Fibroblast of lung (primary cell): ENCODE measurements around the gene UCN2. TPM values are rescaled to one million over a fixed set of nuclear protein-coding genes. Genes with fewer than 3 reads are reported as not detected.

Experiments used
- DNase-seq, 2 donors: peaks; one replicate each; pipeline versions ENCODE4 v3.0.0 to v3.0.0-alpha.2; 2010; ENCODE audit warnings: low read depth in 2 of 2
- H2AFZ ChIP-seq: 2 replicates; pipeline ENCODE4 v1.5.1; 2012; ENCODE audit warnings: low read length, control low read depth, inconsistent platforms
- H3K27ac ChIP-seq: 2 replicates; pipeline ENCODE4 v1.5.1; 2011; ENCODE audit warnings: low read length, control low read depth; ENCODE audit not compliant: insufficient read depth
- H3K27me3 ChIP-seq: 2 replicates; pipeline ENCODE4 v1.5.1; 2011; ENCODE audit warnings: mild to moderate bottlenecking, low read length; ENCODE audit not compliant: control insufficient read depth, insufficient read depth
- H3K36me3 ChIP-seq: 2 replicates; pipeline ENCODE4 v1.5.1; 2011; ENCODE audit warnings: low read length; ENCODE audit not compliant: control insufficient read depth, insufficient read depth
- H3K4me1 ChIP-seq: 2 replicates; pipeline ENCODE4 v1.5.1; 2011; ENCODE audit warnings: low read length; ENCODE audit not compliant: control insufficient read depth, insufficient read depth; ENCODE audit errors: extremely low read depth
- H3K4me2 ChIP-seq: 2 replicates; pipeline ENCODE4 v1.5.1; 2011; ENCODE audit warnings: low read length, control low read depth; ENCODE audit not compliant: insufficient read depth; ENCODE audit errors: extremely low read depth
- H3K4me3 ChIP-seq, 4 experiments: fragments of 200-600 bp in 1 of 4; sonication (generic) in 1 of 4; replicated peaks in 1 of 4; 2 replicates each; pipeline ENCODE4 v1.5.1; 2011 to 2016; ENCODE audit warnings: low read length in 4 of 4, low read depth in 3 of 4, mild to moderate bottlenecking in 3 of 4, control low read depth in 2 of 4, inconsistent platforms in 1 of 4, mixed read lengths in 1 of 4; ENCODE audit not compliant: insufficient read depth in 1 of 4; ENCODE audit errors: control extremely low read depth in 1 of 4
- H3K79me2 ChIP-seq: 2 replicates; pipeline ENCODE4 v1.5.1; 2012; ENCODE audit warnings: mild to moderate bottlenecking, low read length, inconsistent platforms; ENCODE audit not compliant: control insufficient read depth, insufficient read depth
- H3K9ac ChIP-seq: 2 replicates; pipeline ENCODE4 v1.5.1; 2011; ENCODE audit warnings: mild to moderate bottlenecking, low read length, control low read depth; ENCODE audit not compliant: insufficient read depth
- H3K9me3 ChIP-seq: 2 replicates; pipeline ENCODE4 v1.5.1; 2012; ENCODE audit warnings: low read depth, low read length; ENCODE audit not compliant: control insufficient read depth, insufficient read depth
- H4K20me1 ChIP-seq: 2 replicates; pipeline ENCODE4 v1.5.1; 2011; ENCODE audit warnings: low read length; ENCODE audit not compliant: control insufficient read depth, insufficient read depth; ENCODE audit errors: extremely low read depth
- EZH2 ChIP-seq: IDR thresholded peaks from 2 replicates; pipeline ENCODE4 v1.5.1; 2012; ENCODE audit warnings: low read length, control low read depth, mild to moderate bottlenecking; ENCODE audit errors: missing control alignments
- polyA plus RNA-seq, 2 donors: library from polyadenylated mRNA; depleted of rRNA in 1 of 2; stranded (reverse) in 1 of 2; unstranded in 1 of 2; fragments of >200 nt; gene quantifications; 2 replicates each; pipeline ENCODE4 v1.2.1, GENCODE V29; 2011 to 2012; ENCODE audit warnings: missing spikeins in 1 of 2
- total RNA-seq: library from RNA; depleted of rRNA; stranded (reverse); fragments of >200 nt; gene quantifications from 2 replicates; pipeline ENCODE4 v1.2.1, GENCODE V29; 2014
- TF ChIP-seq, protein P1 (sequence below), 2 donors: IDR thresholded peaks in 1 of 2; conservative IDR thresholded peaks in 1 of 2; 1 replicate in 1 of 2; 2 replicates in 1 of 2; pipeline ENCODE4 v1.5.1; 2011 to 2012; ENCODE audit warnings: low read length in 2 of 2, control low read depth in 1 of 2, inconsistent platforms in 1 of 2, low read depth in 1 of 2, mild to moderate bottlenecking in 1 of 2

Gene UCN2
- total and polyA plus RNA-seq, 2 donors (not counting 1 experiment from before 2014, with no cell fraction given) = 0.07 to 0.66 TPM

DNA sequence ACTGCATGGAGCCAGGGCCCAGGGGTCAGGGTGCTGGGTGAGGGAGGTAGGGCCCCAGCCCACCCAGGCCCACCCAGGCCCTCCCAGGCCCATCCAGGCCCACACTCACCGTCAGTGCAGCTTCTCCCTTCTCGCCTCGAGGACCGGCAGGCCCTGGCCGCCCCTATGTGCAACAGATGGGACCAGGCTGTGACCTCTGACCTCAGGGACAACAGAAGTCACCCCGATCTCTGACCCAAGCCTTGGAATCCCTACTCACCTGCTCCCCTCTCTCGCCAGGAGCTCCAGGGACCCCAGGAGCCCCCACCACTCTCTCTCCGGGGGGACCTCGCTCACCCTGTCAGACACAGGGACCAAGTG, 2.8 kb upstream of the UCN2 start:
- Histone ChIP-seq H3K27me3 (no peaks in the 10 kb centered on the region), H3K9me3 (no peaks in the 10 kb centered on the region), H3K27ac (no peak overlapping the region), H3K4me3 (no peak overlapping the region), H3K79me2 (no peaks in the 10 kb centered on the region), H4K20me1 (no peaks in the 10 kb centered on the region), H3K9ac (no peak overlapping the region), H2AFZ (no peak overlapping the region), H3K36me3 (peaks cover 8% of the 10 kb centered on the region), H3K4me1 (peaks cover 19% of the 10 kb centered on the region), H3K4me2 (no peak overlapping the region)
- no peak for DNase-seq
- TF ChIP-seq, protein P1, sequence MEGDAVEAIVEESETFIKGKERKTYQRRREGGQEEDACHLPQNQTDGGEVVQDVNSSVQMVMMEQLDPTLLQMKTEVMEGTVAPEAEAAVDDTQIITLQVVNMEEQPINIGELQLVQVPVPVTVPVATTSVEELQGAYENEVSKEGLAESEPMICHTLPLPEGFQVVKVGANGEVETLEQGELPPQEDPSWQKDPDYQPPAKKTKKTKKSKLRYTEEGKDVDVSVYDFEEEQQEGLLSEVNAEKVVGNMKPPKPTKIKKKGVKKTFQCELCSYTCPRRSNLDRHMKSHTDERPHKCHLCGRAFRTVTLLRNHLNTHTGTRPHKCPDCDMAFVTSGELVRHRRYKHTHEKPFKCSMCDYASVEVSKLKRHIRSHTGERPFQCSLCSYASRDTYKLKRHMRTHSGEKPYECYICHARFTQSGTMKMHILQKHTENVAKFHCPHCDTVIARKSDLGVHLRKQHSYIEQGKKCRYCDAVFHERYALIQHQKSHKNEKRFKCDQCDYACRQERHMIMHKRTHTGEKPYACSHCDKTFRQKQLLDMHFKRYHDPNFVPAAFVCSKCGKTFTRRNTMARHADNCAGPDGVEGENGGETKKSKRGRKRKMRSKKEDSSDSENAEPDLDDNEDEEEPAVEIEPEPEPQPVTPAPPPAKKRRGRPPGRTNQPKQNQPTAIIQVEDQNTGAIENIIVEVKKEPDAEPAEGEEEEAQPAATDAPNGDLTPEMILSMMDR (conservative IDR thresholded peaks at IDR 0.05 in 1 of 2, IDR thresholded peaks at IDR 0.05 in 1 of 2; ENCODE audit: low read depth in 1 of 2, low read length in 2 of 2) = no peak
- no peak for TF ChIP-seq EZH2

DNA sequence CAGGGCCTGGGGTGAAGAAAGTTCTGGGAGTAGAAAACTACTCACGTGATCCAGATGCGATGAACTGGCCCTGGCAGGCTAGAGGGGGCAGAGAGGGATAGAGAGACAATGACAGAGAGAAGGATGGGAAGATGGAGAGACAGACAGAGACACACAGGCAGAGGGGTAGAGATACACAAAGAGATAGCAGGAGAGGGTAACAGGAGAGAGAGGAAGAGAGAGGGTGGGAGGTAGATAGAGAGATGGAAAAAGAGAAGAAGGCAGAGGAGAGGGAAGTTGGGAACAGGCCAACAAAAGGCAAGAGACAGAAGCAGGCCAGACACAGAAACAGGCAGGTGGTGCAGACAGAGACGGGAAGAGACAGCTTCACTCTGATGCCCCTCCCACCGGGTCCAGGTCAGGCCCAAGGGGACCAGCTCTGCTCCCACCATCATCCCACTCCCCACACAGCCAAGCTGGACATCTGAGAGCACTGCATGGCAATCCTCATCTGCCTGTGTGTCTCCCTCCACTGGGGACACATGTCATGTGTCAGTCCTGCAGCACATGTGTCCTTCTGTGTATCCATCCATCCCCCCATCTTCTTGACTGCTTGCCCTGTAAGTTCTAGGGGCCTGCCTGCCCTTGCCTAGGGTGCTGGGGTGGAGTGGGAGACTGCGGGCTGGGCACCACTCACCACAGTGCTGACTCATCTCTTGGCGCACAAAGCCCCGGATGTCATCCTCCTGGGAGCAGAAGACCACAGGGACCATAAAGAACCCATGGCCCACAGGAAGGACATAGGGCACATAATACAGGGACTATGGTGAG, 2.2 kb upstream of the UCN2 start:
- no peaks in the 10 kb centered on the region for H3K27me3 ChIP-seq
- H3K79me2 ChIP-seq = no peaks in the 10 kb centered on the region
- peaks cover 24% of the 10 kb centered on the region for H3K4me1 ChIP-seq
- no peak overlapping the region for H3K4me3 ChIP-seq
- H3K27ac ChIP-seq = no peak overlapping the region
- H3K4me2 ChIP-seq = no peak overlapping the region
- H4K20me1 ChIP-seq = no peaks in the 10 kb centered on the region
- H3K9me3 ChIP-seq = no peaks in the 10 kb centered on the region
- peaks cover 8% of the 10 kb centered on the region for H3K36me3 ChIP-seq
- peak; percentile 73 to 78 for DNase-seq
- no peak for TF ChIP-seq EZH2
- TF ChIP-seq, protein P1 (conservative IDR thresholded peaks at IDR 0.05 in 1 of 2, IDR thresholded peaks at IDR 0.05 in 1 of 2; ENCODE audit: low read depth in 1 of 2, low read length in 2 of 2) = no peak
- H2AFZ ChIP-seq = no peak overlapping the region
- no peak overlapping the region for H3K9ac ChIP-seq

DNA sequence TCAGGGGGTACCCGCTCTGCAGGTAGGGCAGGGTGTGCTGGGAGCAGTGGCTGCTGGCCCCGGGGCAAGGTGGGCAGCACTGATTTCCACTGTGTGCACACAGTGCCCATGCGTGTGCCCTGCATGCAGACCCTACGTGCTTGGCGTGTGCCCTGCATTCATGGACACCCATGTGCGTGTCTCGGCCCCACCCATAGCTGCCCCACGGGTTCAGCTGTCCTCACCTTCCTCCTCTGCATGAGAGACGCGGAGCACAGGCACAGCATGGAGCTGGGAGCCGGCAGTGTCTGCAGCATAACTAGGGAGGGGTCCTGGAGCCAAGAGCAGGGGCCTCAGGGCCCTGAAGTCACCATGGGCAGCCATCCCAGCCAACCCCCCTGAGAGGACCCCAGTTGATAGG, 1.6 kb upstream of the UCN2 start:
- DNase-seq = no peak
- Histone ChIP-seq H3K36me3 (peaks cover 8% of the 10 kb centered on the region), H2AFZ (no peak overlapping the region), H3K27ac (no peak overlapping the region), H3K9me3 (no peaks in the 10 kb centered on the region), H3K4me2 (no peak overlapping the region), H3K27me3 (no peaks in the 10 kb centered on the region), H3K4me3 (no peak overlapping the region), H3K4me1 (peaks cover 30% of the 10 kb centered on the region), H3K9ac (no peak overlapping the region), H3K79me2 (no peaks in the 10 kb centered on the region), H4K20me1 (no peaks in the 10 kb centered on the region)
- TF ChIP-seq, protein P1 (conservative IDR thresholded peaks at IDR 0.05 in 1 of 2, IDR thresholded peaks at IDR 0.05 in 1 of 2; ENCODE audit: low read depth in 1 of 2, low read length in 2 of 2) = no peak
- TF ChIP-seq EZH2 = no peak
